Measurements from ENCODE around the gene EYS.
"Not testable (repeated sequence)": the region's sequence is repeated elsewhere in the genome, so short reads cannot be mapped to it uniquely, and the experiment has no call there.

The EYS gene

GRCh38 chr6:65633501-65633900 lies 73.5 kb downstream of the EYS start:
- no peak for DNase-seq (ENCODE audit: low read depth)

- DNase-seq (ENCODE audit: low read depth), result no peak
Measured at GRCh38 chr6:65631711-65632110, 75.3 kb downstream of the EYS start.

GRCh38 chr6:65627434-65627999 lies 79.5 kb downstream of the EYS start:
- not testable (repeated sequence) for DNase-seq (ENCODE audit: low read depth)

- no peak for DNase-seq (ENCODE audit: low read depth)
Measured at GRCh38 chr6:65627015-65627414, 80.0 kb downstream of the EYS start.

- no peak for DNase-seq (ENCODE audit: low read depth)
Measured at GRCh38 chr6:65623566-65623965, 83.5 kb downstream of the EYS start.

GRCh38 chr6:65610746-65611145 lies 96.3 kb downstream of the EYS start:
- no peak for DNase-seq (ENCODE audit: low read depth)

- no peak for DNase-seq (ENCODE audit: low read depth)
Measured at GRCh38 chr6:65595540-65595939, 111.5 kb downstream of the EYS start.

GRCh38 chr6:65570340-65570739 lies 136.7 kb downstream of the EYS start:
- no peak for DNase-seq (ENCODE audit: low read depth)

GRCh38 chr6:65569505-65569904 lies 137.5 kb downstream of the EYS start:
- DNase-seq (ENCODE audit: low read depth), result no peak

- not testable (repeated sequence) for DNase-seq (ENCODE audit: low read depth)
Measured at GRCh38 chr6:65569056-65569455, 138.0 kb downstream of the EYS start.

- DNase-seq (ENCODE audit: low read depth), result no peak
Measured at GRCh38 chr6:65566117-65566516, 140.9 kb downstream of the EYS start.

GRCh38 chr6:65558071-65558470 lies 149.0 kb downstream of the EYS start:
- DNase-seq (ENCODE audit: low read depth), result no peak

GRCh38 chr6:65557224-65557623 lies 149.8 kb downstream of the EYS start:
- no peak for DNase-seq (ENCODE audit: low read depth)

- no peak for DNase-seq (ENCODE audit: low read depth)
Measured at GRCh38 chr6:65546894-65547293, 160.1 kb downstream of the EYS start.

- DNase-seq (ENCODE audit: low read depth), result no peak
Measured at GRCh38 chr6:65545920-65546319, 161.1 kb downstream of the EYS start.

- no peak for DNase-seq (ENCODE audit: low read depth)
Measured at GRCh38 chr6:65538644-65539043, 168.4 kb downstream of the EYS start.

- no peak for DNase-seq (ENCODE audit: low read depth)
Measured at GRCh38 chr6:65537600-65537999, 169.4 kb downstream of the EYS start.

- DNase-seq (ENCODE audit: low read depth), result no peak
Measured at GRCh38 chr6:65531533-65531932, 175.5 kb downstream of the EYS start.

GRCh38 chr6:65524232-65524631 lies 182.8 kb downstream of the EYS start:
- no peak for DNase-seq (ENCODE audit: low read depth)

GRCh38 chr6:65505736-65506135 lies 201.3 kb downstream of the EYS start:
- DNase-seq (ENCODE audit: low read depth), result no peak

GRCh38 chr6:65501045-65501444 lies 206.0 kb downstream of the EYS start:
- no peak for DNase-seq (ENCODE audit: low read depth)

GRCh38 chr6:65483652-65484051 lies 223.4 kb downstream of the EYS start:
- not testable (repeated sequence) for DNase-seq (ENCODE audit: low read depth)

- no peak for DNase-seq (ENCODE audit: low read depth)
Measured at GRCh38 chr6:65469650-65470049, 237.4 kb downstream of the EYS start.

GRCh38 chr6:65468307-65468706 lies 238.7 kb downstream of the EYS start:
- no peak for DNase-seq (ENCODE audit: low read depth)

GRCh38 chr6:65461121-65461520 lies 245.9 kb downstream of the EYS start:
- DNase-seq (ENCODE audit: low read depth), result no peak
